Activated naive CD4-positive, alpha-beta T cell treated with anti-CD3 and anti-CD28 coated beads, Interleukin-2, amount 50 U/mL, for 24 hours (primary cell): ENCODE data around the gene ZSCAN10.
"Not testable (repeated sequence)": the region's sequence is repeated elsewhere in the genome, so short reads cannot be mapped to it uniquely, and the experiment has no call there.

ENCODE experiments used
- H3K27ac Mint-ChIP-seq: one replicate; pipeline ENCODE4 v1.8.0; 2021; ENCODE audit warnings: mild to moderate bottlenecking, mixed read lengths
- H3K27me3 Mint-ChIP-seq: one replicate; pipeline ENCODE4 v1.8.0; 2021; ENCODE audit warnings: mixed read lengths
- H3K36me3 Mint-ChIP-seq: one replicate; pipeline ENCODE4 v1.8.0; 2021; ENCODE audit warnings: mixed read lengths
- H3K4me1 Mint-ChIP-seq: one replicate; pipeline ENCODE4 v1.8.0; 2021; ENCODE audit warnings: mixed read lengths
- H3K4me3 Mint-ChIP-seq: one replicate; pipeline ENCODE4 v1.8.0; 2021; ENCODE audit warnings: mild to moderate bottlenecking, mixed read lengths
- H3K9me3 Mint-ChIP-seq: one replicate; pipeline ENCODE4 v1.8.0; 2021; ENCODE audit warnings: mixed read lengths

ZSCAN10 gene

DNA sequence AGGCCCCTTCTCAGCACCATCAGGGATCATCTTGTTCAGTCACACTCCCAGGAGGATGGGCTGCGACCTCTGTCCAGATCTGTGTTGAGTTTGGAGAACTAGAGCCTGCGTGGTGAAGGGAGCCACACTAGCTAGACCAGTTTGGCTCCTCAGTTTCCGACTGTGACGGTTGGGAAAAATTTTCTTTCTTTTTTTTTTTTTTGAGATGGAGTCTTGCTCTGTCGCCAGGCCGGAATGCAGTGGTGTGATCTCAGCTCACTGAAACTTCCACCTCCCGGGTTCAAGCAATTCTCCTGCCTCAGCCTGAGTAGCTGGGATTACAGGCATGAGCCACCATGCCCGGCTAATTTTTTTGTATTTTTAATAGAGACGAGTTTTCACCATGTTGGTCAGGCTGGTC, 40.5 kb upstream of the ZSCAN10 start:
- not testable (repeated sequence) for H3K27ac Mint-ChIP-seq, H3K4me3 Mint-ChIP-seq, H3K27me3 Mint-ChIP-seq, H3K9me3 Mint-ChIP-seq, H3K36me3 Mint-ChIP-seq
- H3K4me1 Mint-ChIP-seq: peaks cover 10% of the 10 kb centered on the region

DNA sequence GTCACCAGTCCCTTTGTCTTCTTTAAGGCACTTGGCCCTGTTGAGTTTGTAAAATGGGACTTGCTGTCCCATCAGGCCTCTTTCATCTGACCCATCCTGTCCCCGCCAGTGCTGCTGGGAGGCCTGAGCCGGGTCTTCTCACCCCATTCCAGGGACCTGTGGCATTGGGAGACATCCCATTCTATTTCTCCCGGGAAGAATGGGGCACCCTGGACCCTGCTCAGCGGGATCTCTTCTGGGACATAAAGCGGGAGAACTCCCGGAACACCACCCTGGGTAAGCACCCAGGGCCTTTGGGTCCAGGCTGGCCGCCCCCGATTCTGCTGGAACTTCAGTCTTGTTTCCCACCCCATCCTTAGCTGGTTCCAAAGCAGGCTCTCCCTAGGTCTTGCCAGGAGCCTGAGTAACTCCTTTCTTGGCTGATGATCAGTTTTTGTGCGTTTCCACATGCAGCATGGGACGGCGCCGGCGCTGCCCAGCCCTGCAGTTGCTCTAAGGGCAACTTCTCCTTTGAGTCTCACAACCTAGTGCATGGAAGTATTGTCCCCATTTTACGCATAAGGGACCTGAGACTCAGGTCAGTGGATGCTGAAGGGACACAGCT, 39.8 kb upstream of the ZSCAN10 start:
- no peaks in the 10 kb centered on the region for H3K27me3 Mint-ChIP-seq
- no peak overlapping the region for H3K27ac Mint-ChIP-seq

DNA sequence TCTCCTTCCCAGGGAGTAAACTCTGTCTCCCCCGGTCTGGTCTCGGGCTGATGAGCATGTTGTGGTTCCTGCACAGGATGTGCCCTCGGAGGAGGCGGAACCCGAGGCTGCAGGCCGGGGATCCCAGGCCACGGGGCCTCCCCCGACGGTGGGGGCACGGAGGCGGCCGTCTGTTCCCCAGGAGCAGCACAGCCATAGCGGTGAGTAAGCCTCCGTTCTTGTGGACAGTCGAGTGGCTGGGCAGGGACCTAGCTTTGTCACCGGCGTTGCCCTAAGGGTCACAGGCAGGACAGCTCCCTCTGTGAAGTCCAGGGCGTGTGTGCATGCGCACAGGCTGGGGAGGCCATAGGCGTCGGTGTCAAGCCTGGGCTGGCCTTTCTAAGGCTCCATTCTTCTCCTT, 39.2 kb upstream of the ZSCAN10 start:
- Mint-ChIP-seq H3K4me3 (no peak overlapping the region), H3K27ac (no peak overlapping the region), H3K36me3 (peaks cover 9% of the 10 kb centered on the region), H3K9me3 (no peaks in the 10 kb centered on the region), H3K4me1 (peaks cover 10% of the 10 kb centered on the region), H3K27me3 (no peaks in the 10 kb centered on the region)

More for the DNA sequence above, 39.8 kb upstream of the ZSCAN10 start:
- Mint-ChIP-seq H3K4me1 (peaks cover 10% of the 10 kb centered on the region), H3K9me3 (no peaks in the 10 kb centered on the region), H3K36me3 (peaks cover 9% of the 10 kb centered on the region), H3K4me3 (no peak overlapping the region)

DNA sequence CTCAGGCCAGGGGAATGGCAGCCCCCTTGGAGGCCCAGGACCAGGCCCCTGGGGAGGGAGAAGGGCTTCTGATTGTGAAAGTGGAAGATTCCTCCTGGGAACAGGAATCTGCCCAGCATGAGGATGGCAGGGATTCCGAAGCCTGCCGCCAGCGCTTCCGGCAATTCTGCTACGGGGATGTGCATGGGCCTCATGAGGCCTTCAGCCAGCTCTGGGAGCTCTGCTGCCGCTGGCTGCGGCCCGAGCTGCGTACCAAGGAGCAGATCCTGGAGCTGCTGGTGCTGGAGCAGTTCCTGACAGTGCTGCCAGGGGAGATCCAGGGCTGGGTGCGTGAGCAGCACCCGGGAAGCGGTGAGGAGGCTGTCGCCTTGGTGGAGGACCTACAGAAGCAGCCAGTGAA, 38.2 kb upstream of the ZSCAN10 start:
- Mint-ChIP-seq H3K27me3 (no peaks in the 10 kb centered on the region), H3K36me3 (peaks cover 6% of the 10 kb centered on the region), H3K4me1 (peaks cover 14% of the 10 kb centered on the region), H3K4me3 (no peak overlapping the region), H3K9me3 (no peaks in the 10 kb centered on the region), H3K27ac (no peak overlapping the region)

DNA sequence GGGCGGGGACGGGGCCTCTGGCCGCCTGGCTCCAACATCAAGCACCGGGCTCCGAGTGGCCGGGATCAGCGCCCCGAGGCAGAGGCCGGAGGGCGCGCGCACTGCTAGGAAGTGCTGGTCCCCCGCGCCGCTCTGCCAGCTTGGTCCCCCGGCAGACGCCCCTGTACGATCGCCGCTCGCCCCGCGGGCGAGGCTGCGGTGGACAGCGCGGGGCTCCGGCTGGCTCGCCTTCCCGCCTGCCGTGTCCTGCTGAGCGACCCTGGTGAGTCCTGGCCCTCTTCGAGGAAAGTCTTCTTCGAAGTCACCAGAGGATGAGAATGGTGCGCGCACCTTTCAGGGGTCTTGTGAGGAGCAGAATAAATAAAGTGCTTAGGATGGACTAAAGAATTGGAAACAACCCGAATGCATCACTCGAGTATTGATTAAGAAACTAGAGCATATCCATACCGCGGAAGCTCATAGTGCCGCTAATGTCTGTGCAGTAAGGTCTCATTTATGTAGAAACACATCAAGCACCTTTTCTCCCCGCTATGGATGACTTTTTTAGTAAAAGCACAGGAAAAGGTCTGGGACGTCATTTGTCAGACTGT, 36.1 kb upstream of the ZSCAN10 start:
- Mint-ChIP-seq H3K27ac (peak overlapping the region; percentile 77), H3K4me3 (peak overlapping the region; percentile 99), H3K4me1 (peaks cover 19% of the 10 kb centered on the region), H3K9me3 (no peaks in the 10 kb centered on the region), H3K27me3 (no peaks in the 10 kb centered on the region), H3K36me3 (peaks cover 4% of the 10 kb centered on the region)

DNA sequence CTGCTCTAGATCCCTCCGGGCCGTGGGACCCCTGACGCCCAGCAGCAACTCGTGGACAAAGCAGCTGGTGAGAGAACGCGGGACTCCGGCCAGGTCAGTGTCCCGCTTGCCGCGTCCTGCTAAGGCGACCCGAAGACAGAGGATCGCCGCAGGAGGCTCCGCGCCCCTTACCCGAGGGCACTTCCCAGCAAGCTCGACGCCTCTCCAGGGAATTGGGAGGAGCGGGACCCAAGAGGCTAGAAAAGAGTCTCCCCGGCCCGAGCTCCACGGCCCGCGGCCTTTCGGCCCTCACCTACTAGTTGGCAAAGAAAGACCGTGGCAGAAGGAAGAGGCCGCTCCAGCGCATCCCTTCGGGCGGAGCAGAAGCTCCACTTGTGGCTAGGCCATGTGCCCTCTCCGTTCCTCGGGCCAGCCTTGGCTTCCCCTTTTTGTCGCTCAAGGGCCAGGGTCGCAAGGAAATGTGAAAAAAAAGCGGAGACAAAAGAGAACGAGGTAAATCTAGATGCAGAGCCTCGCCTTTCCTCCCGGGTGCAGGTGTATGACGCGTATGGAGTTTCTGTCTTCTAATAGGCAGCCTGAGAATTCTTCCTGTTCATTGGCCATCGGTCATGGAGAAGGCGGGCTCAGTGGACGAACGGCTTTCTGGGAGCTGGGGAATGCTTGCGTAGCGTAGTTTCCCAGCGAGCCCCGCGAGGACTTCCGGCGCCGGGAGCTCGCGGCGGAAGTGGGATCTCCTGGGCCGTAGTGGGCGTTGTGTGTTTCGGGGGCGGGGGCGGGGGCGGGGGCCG, 35.4 kb upstream of the ZSCAN10 start, which contains the start of gene ZNF213:
TSS of gene ZNF213 (plus strand) at position 692 of the 788 bp plus-strand sequence. CDS start 2,252 bp downstream, outside the sequence.
- H3K4me1 Mint-ChIP-seq: peaks cover 24% of the 10 kb centered on the region
- H3K4me3 Mint-ChIP-seq: peak within 1 kb of the TSS; percentile 99
- no peaks in the 10 kb centered on the region for H3K27me3 Mint-ChIP-seq
- H3K36me3 Mint-ChIP-seq: peaks cover 8% of the 10 kb centered on the region
- H3K27ac Mint-ChIP-seq: peak within 1 kb of the TSS; percentile 98
- no peaks in the 10 kb centered on the region for H3K9me3 Mint-ChIP-seq

DNA sequence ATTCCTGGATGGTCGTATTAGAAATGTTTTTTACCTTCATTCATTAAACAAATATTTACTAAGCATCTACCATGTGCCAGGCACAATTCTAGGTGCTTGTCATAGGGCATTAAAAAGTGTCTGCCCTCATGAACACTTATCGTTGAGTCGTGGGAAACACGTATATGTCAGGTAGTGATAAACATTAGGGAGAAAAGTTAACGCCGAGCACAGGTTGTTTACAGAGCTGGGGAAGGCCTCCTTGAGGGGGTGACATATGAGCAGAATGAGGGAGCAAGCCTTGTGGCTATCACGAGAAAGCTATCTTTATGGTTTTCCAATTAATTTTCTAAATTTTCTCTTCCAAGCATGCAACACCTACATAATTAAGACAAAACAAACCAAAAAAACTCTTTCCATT, 34.8 kb upstream of the ZSCAN10 start:
- peaks cover 6% of the 10 kb centered on the region for H3K36me3 Mint-ChIP-seq
- H3K4me1 Mint-ChIP-seq: peaks cover 31% of the 10 kb centered on the region
- H3K27ac Mint-ChIP-seq: peak overlapping the region; percentile 98
- peak overlapping the region; percentile 99 for H3K4me3 Mint-ChIP-seq
- H3K27me3 Mint-ChIP-seq: no peaks in the 10 kb centered on the region
- no peaks in the 10 kb centered on the region for H3K9me3 Mint-ChIP-seq

DNA sequence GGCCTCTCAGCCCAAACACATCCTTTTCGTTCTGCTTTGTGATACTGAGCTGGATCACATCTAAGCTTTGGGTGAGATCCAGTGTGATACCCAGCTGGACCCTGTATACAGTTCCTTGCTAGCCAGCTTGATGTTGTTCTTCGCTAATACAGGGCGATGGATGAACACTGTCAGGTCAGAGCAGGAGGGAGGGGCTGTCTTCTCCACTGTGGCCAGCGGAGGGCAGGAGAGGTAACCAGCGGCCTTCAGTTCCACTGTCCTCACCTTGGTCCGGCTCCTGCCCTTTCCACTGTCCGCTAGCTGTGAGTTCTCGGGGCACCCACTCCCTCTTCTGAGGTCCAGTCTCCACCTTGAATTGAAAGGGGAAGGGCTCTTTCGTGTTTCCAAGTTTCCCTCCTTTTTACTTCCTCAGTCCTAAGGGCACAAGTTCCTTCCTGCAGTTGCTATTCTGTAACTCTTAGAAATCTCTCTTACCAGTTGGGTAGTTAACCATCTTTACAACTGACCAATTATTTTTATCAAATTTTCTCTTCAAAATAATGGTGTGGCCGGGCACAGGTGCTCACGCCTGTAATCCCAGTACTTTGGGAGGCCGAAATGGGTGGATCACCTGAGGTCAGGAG, 32.8 kb upstream of the ZSCAN10 start:
- H3K4me1 Mint-ChIP-seq: peaks cover 50% of the 10 kb centered on the region

DNA sequence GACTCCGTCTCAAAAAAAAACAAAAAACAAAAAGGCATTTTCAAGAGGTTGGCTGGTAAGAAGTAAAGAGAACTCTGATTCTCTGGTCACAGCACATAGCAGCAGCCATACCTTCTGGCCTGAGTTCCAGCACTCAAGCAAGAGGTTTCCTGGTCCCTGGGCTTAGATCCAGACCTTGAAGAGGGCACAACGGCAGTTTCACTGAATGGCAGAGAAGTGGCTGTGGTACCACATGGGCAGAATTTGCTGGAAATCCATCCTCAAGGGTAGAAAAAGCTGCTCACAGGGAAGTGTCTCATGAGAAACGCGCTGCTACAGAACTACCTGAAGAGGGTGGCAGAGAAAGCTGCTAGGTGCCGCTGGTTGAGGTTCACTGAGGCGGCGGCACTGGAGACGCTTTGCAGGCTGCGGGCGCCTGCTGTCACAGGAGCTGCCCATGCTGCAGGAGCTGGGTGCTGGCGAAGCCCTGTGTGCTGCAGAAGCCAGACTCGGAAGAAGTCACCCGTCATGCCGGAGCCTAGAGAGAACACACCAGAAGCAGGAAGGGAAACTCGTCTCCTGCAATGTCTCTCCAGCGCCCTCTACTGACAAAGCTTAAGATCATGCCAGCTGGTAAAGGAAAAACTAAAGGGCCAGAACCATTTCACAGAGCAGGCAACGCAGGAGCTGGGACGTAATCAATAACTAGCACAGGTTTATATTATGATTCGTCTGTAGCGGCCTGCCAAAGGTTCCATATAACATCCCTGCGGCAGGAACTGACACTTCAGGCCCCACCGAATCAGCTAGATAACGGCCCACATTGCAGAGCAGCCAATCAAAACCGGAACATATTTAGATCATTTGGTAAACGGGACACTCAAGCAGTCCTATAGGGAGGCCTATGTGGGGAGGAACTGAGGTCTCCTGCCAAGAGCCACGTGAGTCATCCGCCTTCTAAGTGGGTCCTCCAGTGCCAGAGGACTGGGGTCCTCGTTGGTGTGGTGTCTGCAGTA, 30.3 kb upstream of the ZSCAN10 start:
- H3K36me3 Mint-ChIP-seq: peaks cover 4% of the 10 kb centered on the region
- no peaks in the 10 kb centered on the region for H3K27me3 Mint-ChIP-seq
- H3K4me3 Mint-ChIP-seq: peak overlapping the region; percentile 93
- H3K4me1 Mint-ChIP-seq: peaks cover 48% of the 10 kb centered on the region
- H3K9me3 Mint-ChIP-seq: no peaks in the 10 kb centered on the region
- peak overlapping the region; percentile 86 for H3K27ac Mint-ChIP-seq

More for the DNA sequence above, 32.8 kb upstream of the ZSCAN10 start:
- H3K27ac Mint-ChIP-seq: peak overlapping the region; percentile 35
- H3K4me3 Mint-ChIP-seq: peak overlapping the region; percentile 51
- peaks cover 4% of the 10 kb centered on the region for H3K36me3 Mint-ChIP-seq
- no peaks in the 10 kb centered on the region for H3K9me3 Mint-ChIP-seq
- no peaks in the 10 kb centered on the region for H3K27me3 Mint-ChIP-seq

DNA sequence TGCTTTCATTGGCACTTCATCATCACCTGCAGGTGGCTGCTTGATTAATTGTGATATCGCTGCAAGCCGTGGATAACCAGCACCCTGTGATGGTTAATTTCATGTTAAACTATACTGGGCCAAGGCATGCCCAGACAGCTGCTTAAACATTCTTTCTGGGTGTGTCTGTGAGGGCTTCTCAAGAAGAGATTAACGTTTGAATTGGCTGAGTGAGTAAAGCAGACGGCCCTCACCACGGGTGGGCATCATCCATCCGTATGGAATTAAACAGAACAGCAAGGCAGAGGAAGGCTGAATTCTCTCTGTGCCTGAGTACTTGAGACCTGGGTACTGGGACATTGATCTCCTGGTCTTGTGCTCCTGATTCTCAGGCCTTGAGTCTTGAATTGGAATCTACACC, 28.7 kb upstream of the ZSCAN10 start:
- peak overlapping the region; percentile 59 for H3K27ac Mint-ChIP-seq
- no peaks in the 10 kb centered on the region for H3K27me3 Mint-ChIP-seq
- no peaks in the 10 kb centered on the region for H3K9me3 Mint-ChIP-seq
- H3K36me3 Mint-ChIP-seq: peaks cover 4% of the 10 kb centered on the region
- peaks cover 49% of the 10 kb centered on the region for H3K4me1 Mint-ChIP-seq
- H3K4me3 Mint-ChIP-seq: peak overlapping the region; percentile 36

DNA sequence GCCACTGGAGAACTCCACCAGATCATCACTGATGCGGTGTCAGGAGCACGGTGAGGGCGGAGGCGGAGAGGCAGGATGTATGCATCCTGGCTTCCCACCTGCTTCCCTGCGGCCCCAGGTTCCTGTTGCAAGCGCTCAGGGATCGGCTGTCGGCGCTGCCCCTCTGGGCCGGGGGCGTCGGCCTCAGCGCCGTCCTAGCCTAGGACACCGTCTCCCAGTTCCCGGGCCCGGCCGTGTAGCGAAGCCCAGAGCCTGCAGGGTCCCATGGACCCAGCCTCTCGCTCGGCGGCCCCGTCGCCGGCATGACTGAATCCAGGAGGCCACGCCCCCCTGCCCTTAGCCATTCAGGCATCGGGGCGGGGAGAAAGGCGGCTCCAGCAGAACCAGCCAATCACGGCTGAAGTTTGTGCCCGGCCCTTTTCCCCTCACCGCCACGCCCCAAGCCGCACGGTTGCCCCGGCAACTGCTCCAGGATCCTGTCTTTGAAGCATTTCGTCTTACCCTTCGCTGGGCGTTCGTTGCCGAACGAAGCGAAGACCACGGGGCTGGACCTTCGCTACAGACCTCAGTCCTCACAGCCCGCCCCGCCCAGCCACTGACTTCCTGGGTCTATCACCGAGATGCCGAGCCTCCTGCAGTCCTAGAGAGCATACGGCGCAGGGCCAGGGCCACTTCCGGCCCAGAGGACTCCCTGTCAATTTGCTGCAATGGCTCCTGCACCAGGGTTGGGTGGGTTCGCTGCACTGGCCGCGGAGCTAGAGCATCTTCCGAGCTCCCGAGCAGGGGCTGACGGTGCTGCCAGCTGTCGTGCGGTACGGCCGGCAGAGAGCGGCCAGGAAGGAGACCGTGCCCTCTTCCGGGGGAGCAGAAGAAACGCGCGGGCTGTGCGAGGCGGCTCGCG, 25.1 kb upstream of the ZSCAN10 start:
- peak overlapping the region; percentile 92 for H3K27ac Mint-ChIP-seq
- peaks cover 36% of the 10 kb centered on the region for H3K4me1 Mint-ChIP-seq
- H3K36me3 Mint-ChIP-seq: no peaks in the 10 kb centered on the region
- no peaks in the 10 kb centered on the region for H3K27me3 Mint-ChIP-seq
- H3K4me3 Mint-ChIP-seq: peak overlapping the region; percentile 98
- H3K9me3 Mint-ChIP-seq: no peaks in the 10 kb centered on the region

DNA sequence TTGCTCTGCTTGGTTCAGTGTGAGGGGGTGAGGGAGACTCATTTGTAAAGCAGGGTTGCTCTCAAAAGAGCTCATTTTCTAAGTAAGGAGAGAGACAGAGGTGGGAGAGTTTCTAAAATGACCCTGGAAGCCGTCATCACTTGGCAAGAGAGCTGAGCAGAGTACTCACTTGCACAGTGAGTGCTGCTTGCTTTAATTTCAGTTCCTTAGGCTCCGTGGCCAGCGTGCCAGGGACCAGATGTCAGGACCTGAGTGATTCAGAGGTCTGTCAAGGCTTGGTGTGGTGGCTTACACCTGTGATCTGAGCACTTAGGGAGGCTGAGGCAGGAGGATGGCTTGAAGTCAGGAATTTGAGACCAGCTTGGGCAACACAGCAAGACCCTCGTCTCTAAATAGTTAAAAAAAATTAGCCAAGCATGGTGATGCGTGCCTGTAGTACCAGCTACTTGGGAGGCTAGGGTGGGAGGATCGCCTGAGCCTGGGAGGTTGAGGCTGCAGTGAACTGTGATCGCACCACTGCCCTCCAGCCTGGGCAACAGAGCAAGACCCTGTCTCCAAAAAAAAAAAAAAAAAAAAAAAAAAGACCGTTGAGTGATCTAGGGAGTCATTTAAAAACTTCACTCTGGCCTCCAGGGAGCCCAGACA, 24.0 kb upstream of the ZSCAN10 start:
- Mint-ChIP-seq H3K4me3 (peak overlapping the region; percentile 98), H3K27ac (peak overlapping the region; percentile 79), H3K9me3 (no peaks in the 10 kb centered on the region), H3K27me3 (no peaks in the 10 kb centered on the region), H3K36me3 (no peaks in the 10 kb centered on the region), H3K4me1 (peaks cover 24% of the 10 kb centered on the region)

DNA sequence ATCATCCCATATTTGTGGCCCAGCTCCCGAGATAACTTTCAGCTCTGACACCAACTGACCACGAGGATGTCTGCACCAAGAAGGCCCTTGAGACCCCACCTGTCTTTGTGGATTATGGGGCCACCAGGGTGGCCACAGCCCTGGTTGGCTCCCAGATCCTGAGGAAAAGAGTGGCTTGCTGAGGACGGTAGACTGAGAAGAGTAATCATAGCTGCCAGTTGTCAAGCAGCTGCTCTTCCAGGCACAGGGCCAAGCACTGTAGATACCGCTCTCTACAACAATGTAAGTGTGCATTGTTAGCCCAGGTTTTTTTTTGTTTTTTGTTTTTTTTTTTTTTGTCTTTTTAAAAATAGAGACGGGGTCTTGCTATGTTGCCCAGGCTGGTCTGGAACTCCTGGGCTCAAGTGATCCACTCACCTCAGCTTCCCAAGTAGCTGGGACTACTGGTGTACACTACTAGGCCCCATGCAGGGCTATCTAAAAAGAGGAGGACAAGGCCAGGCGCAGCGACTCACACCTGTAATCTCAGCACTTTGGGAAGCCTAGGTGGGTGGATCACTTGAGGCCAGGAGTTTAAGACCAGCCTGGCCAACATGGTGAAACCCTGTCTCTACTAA, 22.9 kb upstream of the ZSCAN10 start:
- Mint-ChIP-seq H3K27ac (no peak overlapping the region), H3K4me1 (peaks cover 14% of the 10 kb centered on the region), H3K4me3 (no peak overlapping the region), H3K27me3 (no peaks in the 10 kb centered on the region), H3K9me3 (no peaks in the 10 kb centered on the region), H3K36me3 (no peaks in the 10 kb centered on the region)
